H54 (cell line): Measurements from ENCODE around the gene UPF3A.
A peak's percentile ranks its signal among the peaks of the same experiment; 100 is the strongest.
"Not testable (repeated sequence)": the region's sequence is repeated elsewhere in the genome, so short reads cannot be mapped to it uniquely, and the experiment has no call there.

Source experiments
- DNase-seq: peaks from one replicate; pipeline ENCODE4 v3.0.0; 2011; ENCODE audit warnings: low spot score, mixed read lengths; ENCODE audit not compliant: insufficient read length
- FAIRE-seq: peaks from 3 replicates; lab custom pipeline; 2011; peaks lifted over from hg19 to GRCh38; lab: Jason Lieb, UNC
- POLR2A ChIP-seq: IDR thresholded peaks from 2 replicates; pipeline ENCODE4 v1.6.1; 2011; ENCODE audit warnings: low read depth, mild to moderate bottlenecking, low read length

UPF3A gene

GRCh38 chr13:114281351-114282040 is at the start of gene UPF3A:
UPF3A (plus strand) TSS chr13:114281601; CDS start chr13:114281640, 39 bp downstream.
- DNase-seq (peak; percentile 89), FAIRE-seq (peak; percentile 81)
- TF ChIP-seq POLR2A: peak; percentile 35; the same call in 1 of the 2 replicates

GRCh38 chr13:114231886-114232285 is 49.5 kb upstream of the UPF3A start:
- TF ChIP-seq POLR2A: no peak
- no peak for DNase-seq
- no peak for FAIRE-seq

GRCh38 chr13:114234266-114234644 is 47.1 kb upstream of the UPF3A start:
- no peak for TF ChIP-seq POLR2A
- no peak for DNase-seq
- FAIRE-seq: no peak

GRCh38 chr13:114234645-114235421 is 46.6 kb upstream of the UPF3A start, which contains the start of gene CDC16:
CDC16 (plus strand) TSS chr13:114234897; CDS start chr13:114235085, 188 bp downstream.
- TF ChIP-seq POLR2A: peak; percentile 40
- FAIRE-seq (no peak), DNase-seq (peak; percentile 98)

- DNase-seq: no peak
- peak; percentile 43 for FAIRE-seq
- TF ChIP-seq POLR2A: no peak
Measured at GRCh38 chr13:114235697-114236096, 45.7 kb upstream of the UPF3A start.

GRCh38 chr13:114236227-114236626 is 45.2 kb upstream of the UPF3A start:
- TF ChIP-seq POLR2A: no peak
- DNase-seq (no peak), FAIRE-seq (no peak)

GRCh38 chr13:114237415-114238112 is 43.8 kb upstream of the UPF3A start:
- DNase-seq (no peak), FAIRE-seq (peak; percentile 11)
- TF ChIP-seq POLR2A: no peak

- TF ChIP-seq POLR2A: no peak
- no peak for FAIRE-seq
- DNase-seq: no peak
Measured at GRCh38 chr13:114241918-114242317, 39.5 kb upstream of the UPF3A start.

- FAIRE-seq (peak; percentile 11), DNase-seq (no peak)
- TF ChIP-seq POLR2A: no peak
Measured at GRCh38 chr13:114243971-114244370, 37.4 kb upstream of the UPF3A start.

GRCh38 chr13:114244637-114245036 is 36.8 kb upstream of the UPF3A start:
- no peak for DNase-seq
- FAIRE-seq: peak; percentile 76
- TF ChIP-seq POLR2A: no peak

- FAIRE-seq (peak; percentile 43), DNase-seq (no peak)
Measured at GRCh38 chr13:114248011-114248410, 33.4 kb upstream of the UPF3A start.

GRCh38 chr13:114249077-114249476 is 32.3 kb upstream of the UPF3A start:
- DNase-seq: no peak
- no peak for TF ChIP-seq POLR2A
- FAIRE-seq: no peak

More at GRCh38 chr13:114248011-114248410, 33.4 kb upstream of the UPF3A start:
- TF ChIP-seq POLR2A: no peak

- FAIRE-seq: not testable (repeated sequence)
Measured at GRCh38 chr13:114251639-114252440, 29.6 kb upstream of the UPF3A start.

GRCh38 chr13:114256547-114256946 is 24.9 kb upstream of the UPF3A start:
- FAIRE-seq: peak; percentile 89
- no peak for DNase-seq
- no peak for TF ChIP-seq POLR2A

More at GRCh38 chr13:114251639-114252440, 29.6 kb upstream of the UPF3A start:
- not testable (repeated sequence) for DNase-seq
